Natural killer cell treated with Interleukin-12 subunit alpha and Interleukin-12 subunit beta and Interleukin-15 and Interleukin-18, amount 100 ng/mL, for 72 hours (primary cell): Measurements from ENCODE around the gene SSTR5. TPM values are rescaled to one million over a fixed set of nuclear protein-coding genes. Genes with fewer than 3 reads are reported as not detected.

Experiments used
- ATAC-seq, 2 donors: fragments of 150-1000 bp; cut with Tn5 transposase in 1 of 2; sonication (Bioruptor Pico), chemical (Tn5 transposase) in 1 of 2; 2 replicates each; pipeline ENCODE4 v1.10.0; 2021
- DNase-seq: peaks from one replicate; pipeline ENCODE4 v3.0.0; 2022; ENCODE audit warnings: low spot score
- H3K27ac Mint-ChIP-seq, 2 donors: 1 replicate in 1 of 2; 2 replicates in 1 of 2; pipeline ENCODE4 v1.8.0; 2022; ENCODE audit warnings: mixed read lengths in 2 of 2, mild to moderate bottlenecking in 1 of 2, moderate library complexity in 1 of 2
- H3K27me3 Mint-ChIP-seq, 2 donors: 1 replicate in 1 of 2; 2 replicates in 1 of 2; pipeline ENCODE4 v1.8.0; 2022; ENCODE audit warnings: mixed read lengths in 2 of 2
- H3K36me3 Mint-ChIP-seq: one replicate; pipeline ENCODE4 v1.8.0; 2022; ENCODE audit warnings: mixed read lengths
- H3K4me1 Mint-ChIP-seq, 2 donors: 1 replicate in 1 of 2; 2 replicates in 1 of 2; pipeline ENCODE4 v1.8.0; 2022; ENCODE audit warnings: low read depth in 2 of 2, mixed read lengths in 2 of 2, mild to moderate bottlenecking in 1 of 2
- H3K4me3 Mint-ChIP-seq: one replicate; pipeline ENCODE4 v1.8.0; 2022; ENCODE audit warnings: mixed read lengths
- H3K9me3 Mint-ChIP-seq: 2 replicates; pipeline ENCODE4 v1.8.0; 2022; ENCODE audit warnings: mixed read lengths
- total RNA-seq, 2 donors: library from RNA; stranded (reverse); gene quantifications; one replicate each; pipeline ENCODE4 v1.2.3, GENCODE V29; 2022

SSTR5 gene
- total RNA-seq, 2 donors from 2014 or later, result not detected

DNA sequence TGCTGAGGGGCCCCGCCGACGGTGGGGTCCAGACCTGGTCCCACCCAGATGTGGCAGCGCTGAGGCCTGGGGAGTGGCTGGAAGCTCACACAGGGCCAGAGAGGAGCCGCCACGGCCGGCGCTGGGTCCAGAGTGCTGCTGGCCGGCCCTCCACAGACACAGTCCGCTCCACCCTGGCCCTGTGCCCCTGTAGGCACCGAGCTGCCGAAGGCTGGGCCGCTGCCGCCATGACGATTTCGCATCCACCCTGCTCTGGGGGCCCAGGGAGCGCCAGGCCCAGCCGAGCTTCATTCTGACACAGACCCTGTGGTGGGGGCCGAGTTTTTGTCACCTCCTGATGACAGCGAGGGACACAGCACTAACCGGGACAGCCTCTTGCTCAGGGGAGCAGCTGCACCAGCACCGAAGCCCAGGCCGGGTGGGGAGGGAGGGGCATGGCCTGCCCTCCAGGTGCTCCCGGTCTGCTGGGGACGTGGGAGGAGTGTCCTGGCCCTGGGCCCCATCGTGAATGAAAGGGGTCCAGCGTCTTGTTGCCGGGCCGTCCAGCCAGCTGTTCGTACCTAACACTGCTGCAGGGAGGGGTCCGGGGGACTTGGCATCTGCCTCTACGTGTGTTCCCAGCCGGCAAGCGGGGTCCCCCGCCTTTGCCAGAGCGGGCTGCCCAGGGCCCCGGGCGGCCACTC lies 27.1 kb upstream of the SSTR5 start:
- H3K9me3 Mint-ChIP-seq, result no peaks in the 10 kb centered on the region
- H3K4me1 Mint-ChIP-seq, result no peaks in the 10 kb centered on the region
- ATAC-seq (no peak), DNase-seq (no peak)
- H3K4me3 Mint-ChIP-seq, result no peak overlapping the region
- no peaks in the 10 kb centered on the region for H3K36me3 Mint-ChIP-seq
- H3K27me3 Mint-ChIP-seq, result no peaks in the 10 kb centered on the region
- H3K27ac Mint-ChIP-seq, result no peak overlapping the region

- Mint-ChIP-seq H3K36me3 (no peaks in the 10 kb centered on the region), H3K4me3 (no peak overlapping the region), H3K27ac (no peak overlapping the region), H3K4me1 (no peaks in the 10 kb centered on the region), H3K27me3 (no peaks in the 10 kb centered on the region), H3K9me3 (no peaks in the 10 kb centered on the region)
- ATAC-seq (no peak), DNase-seq (no peak)
Measured at GRCh38 chr16:1045993-1046911, 26.3 kb upstream of the SSTR5 start.

- ATAC-seq, result no peak
- H3K4me1 Mint-ChIP-seq, result no peaks in the 10 kb centered on the region
- H3K27ac Mint-ChIP-seq, result no peak overlapping the region
Measured at GRCh38 chr16:1047123-1047522, 25.4 kb upstream of the SSTR5 start.

DNA sequence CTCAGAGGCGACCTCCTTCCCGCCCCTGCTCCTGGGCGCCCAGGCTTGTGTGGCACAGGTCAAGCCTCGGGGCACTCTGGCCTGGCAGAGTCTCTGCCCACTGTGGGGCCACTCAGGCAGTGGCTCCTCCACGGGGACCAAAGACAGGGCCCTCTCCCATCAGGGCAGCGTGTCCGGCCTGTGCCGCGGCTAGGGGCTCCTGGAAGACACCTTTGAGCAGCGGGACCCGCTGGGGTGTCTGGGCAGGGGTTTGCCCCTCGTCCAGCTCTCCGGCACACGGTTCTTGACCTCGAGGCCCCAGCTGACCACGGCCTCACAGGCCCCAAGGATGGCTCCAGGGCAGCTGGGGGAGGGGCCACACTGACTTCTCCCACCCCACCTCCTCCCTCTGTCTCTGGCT lies 24.7 kb upstream of the SSTR5 start:
- no peak for DNase-seq
- H3K4me3 Mint-ChIP-seq, result no peak overlapping the region
- no peaks in the 10 kb centered on the region for H3K9me3 Mint-ChIP-seq
- H3K36me3 Mint-ChIP-seq, result no peaks in the 10 kb centered on the region
- H3K27me3 Mint-ChIP-seq, result no peaks in the 10 kb centered on the region
- no peaks in the 10 kb centered on the region for H3K4me1 Mint-ChIP-seq
- no peak overlapping the region for H3K27ac Mint-ChIP-seq
- no peak for ATAC-seq

More at GRCh38 chr16:1047123-1047522, 25.4 kb upstream of the SSTR5 start:
- Mint-ChIP-seq H3K27me3 (no peaks in the 10 kb centered on the region), H3K9me3 (no peaks in the 10 kb centered on the region), H3K36me3 (no peaks in the 10 kb centered on the region), H3K4me3 (no peak overlapping the region)
- no peak for DNase-seq

DNA sequence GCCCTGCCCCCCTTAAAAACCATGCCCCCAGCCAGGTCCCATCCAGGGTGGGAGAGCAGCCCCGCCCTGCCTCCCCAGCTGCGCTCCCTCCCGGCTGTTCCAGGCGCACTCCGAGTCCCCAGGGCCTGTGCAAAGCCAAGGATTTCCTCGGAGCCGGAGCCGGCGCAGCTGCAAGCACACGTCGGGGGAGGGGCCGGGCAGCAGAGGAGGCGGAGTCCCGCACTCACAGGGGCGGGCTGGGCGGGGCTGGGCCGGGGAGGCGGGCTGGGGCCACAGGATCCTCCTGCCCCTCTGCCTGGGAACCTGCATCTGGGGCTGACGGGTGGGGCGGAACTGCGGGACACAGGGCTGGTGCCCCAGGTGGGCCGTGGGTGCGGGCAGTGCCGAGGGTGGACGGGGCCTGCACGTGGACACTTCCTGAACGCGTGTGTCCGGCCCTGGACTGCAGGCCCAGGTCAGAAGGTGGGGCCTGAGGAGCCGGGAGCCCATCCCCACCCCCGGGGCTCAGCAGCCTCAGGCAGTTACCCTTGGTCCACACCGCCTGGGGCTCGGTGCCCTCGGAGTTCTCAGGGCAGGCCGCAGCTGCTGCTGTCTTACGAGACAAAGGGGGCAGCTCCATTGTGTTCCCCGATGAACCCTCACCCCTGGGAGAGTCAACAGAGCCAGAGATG lies 24.0 kb upstream of the SSTR5 start:
- DNase-seq (no peak), ATAC-seq (no peak)
- Mint-ChIP-seq H3K27me3 (no peaks in the 10 kb centered on the region), H3K36me3 (no peaks in the 10 kb centered on the region), H3K4me1 (no peaks in the 10 kb centered on the region), H3K9me3 (no peaks in the 10 kb centered on the region), H3K4me3 (no peak overlapping the region), H3K27ac (no peak overlapping the region)

GRCh38 chr16:1049113-1049975 lies 23.2 kb upstream of the SSTR5 start:
- H3K27me3 Mint-ChIP-seq, result no peaks in the 10 kb centered on the region
- no peak overlapping the region for H3K4me3 Mint-ChIP-seq
- ATAC-seq (no peak), DNase-seq (no peak)
- H3K27ac Mint-ChIP-seq, result no peak overlapping the region
- H3K36me3 Mint-ChIP-seq, result no peaks in the 10 kb centered on the region
- H3K9me3 Mint-ChIP-seq, result no peaks in the 10 kb centered on the region
- no peaks in the 10 kb centered on the region for H3K4me1 Mint-ChIP-seq

GRCh38 chr16:1049976-1050247 lies 22.6 kb upstream of the SSTR5 start:
- DNase-seq, result no peak
- H3K4me3 Mint-ChIP-seq, result no peak overlapping the region
- no peaks in the 10 kb centered on the region for H3K36me3 Mint-ChIP-seq
- no peak overlapping the region for H3K27ac Mint-ChIP-seq
- ATAC-seq, result no peak
- H3K9me3 Mint-ChIP-seq, result no peaks in the 10 kb centered on the region
- no peaks in the 10 kb centered on the region for H3K27me3 Mint-ChIP-seq
- H3K4me1 Mint-ChIP-seq, result no peaks in the 10 kb centered on the region

- ATAC-seq, result no peak
- no peak for DNase-seq
- Mint-ChIP-seq H3K4me1 (no peaks in the 10 kb centered on the region), H3K4me3 (no peak overlapping the region), H3K27ac (no peak overlapping the region), H3K36me3 (no peaks in the 10 kb centered on the region), H3K27me3 (no peaks in the 10 kb centered on the region), H3K9me3 (no peaks in the 10 kb centered on the region)
Measured at GRCh38 chr16:1050516-1050915, 22.0 kb upstream of the SSTR5 start.

DNA sequence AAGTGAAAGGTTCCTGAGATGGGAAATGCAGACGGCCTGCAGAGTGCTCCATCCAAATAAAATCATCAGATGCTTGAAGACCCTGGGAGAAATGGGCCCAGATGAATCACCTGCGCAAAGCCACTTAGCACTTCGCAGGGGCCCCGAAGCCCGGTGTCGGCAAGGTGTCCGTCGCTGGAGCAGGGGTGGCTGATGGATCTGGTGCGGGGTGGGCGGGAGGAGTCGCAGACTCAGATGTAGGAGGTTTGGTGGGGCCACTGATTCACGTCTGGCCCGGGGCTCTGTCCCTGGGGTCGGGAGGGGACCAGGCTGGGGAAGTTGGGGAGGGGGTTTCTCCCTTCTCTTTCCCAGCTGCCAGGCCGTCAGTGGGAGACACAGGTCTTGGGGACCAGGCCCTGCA lies 21.6 kb upstream of the SSTR5 start:
- Mint-ChIP-seq H3K4me3 (no peak overlapping the region), H3K27ac (no peak overlapping the region), H3K27me3 (no peaks in the 10 kb centered on the region), H3K4me1 (no peaks in the 10 kb centered on the region), H3K36me3 (no peaks in the 10 kb centered on the region), H3K9me3 (no peaks in the 10 kb centered on the region)
- ATAC-seq, result no peak
- DNase-seq, result no peak

GRCh38 chr16:1051446-1051845 lies 21.1 kb upstream of the SSTR5 start:
- Mint-ChIP-seq H3K36me3 (no peaks in the 10 kb centered on the region), H3K27me3 (no peaks in the 10 kb centered on the region)

DNA sequence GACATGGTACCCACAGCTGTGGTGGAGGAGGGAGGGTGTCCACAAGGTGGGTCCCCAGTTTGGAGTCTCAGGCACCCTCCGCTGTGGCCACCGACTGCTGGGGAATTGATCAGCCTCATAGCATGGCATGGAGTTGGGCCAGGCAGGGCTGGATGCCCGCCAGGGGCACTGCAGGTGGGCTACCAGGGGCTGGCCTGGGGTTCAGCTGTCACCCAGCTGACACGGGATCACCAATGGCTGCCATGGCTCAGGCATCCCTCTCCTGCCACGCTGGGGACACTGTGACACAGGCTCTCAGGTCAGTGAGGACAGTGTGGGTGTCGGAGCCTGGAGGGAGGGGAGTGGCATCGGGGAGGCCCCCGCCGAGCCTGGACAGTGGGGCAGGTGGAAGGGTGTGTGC lies 19.8 kb upstream of the SSTR5 start:
- H3K4me3 Mint-ChIP-seq, result no peak overlapping the region
- no peak overlapping the region for H3K27ac Mint-ChIP-seq
- no peaks in the 10 kb centered on the region for H3K9me3 Mint-ChIP-seq
- no peak for ATAC-seq
- H3K4me1 Mint-ChIP-seq, result no peaks in the 10 kb centered on the region
- no peaks in the 10 kb centered on the region for H3K36me3 Mint-ChIP-seq
- no peak for DNase-seq
- no peaks in the 10 kb centered on the region for H3K27me3 Mint-ChIP-seq

More at GRCh38 chr16:1051446-1051845, 21.1 kb upstream of the SSTR5 start:
- Mint-ChIP-seq H3K27ac (no peak overlapping the region), H3K4me1 (no peaks in the 10 kb centered on the region), H3K9me3 (no peaks in the 10 kb centered on the region), H3K4me3 (no peak overlapping the region)
- no peak for ATAC-seq
- DNase-seq, result no peak

DNA sequence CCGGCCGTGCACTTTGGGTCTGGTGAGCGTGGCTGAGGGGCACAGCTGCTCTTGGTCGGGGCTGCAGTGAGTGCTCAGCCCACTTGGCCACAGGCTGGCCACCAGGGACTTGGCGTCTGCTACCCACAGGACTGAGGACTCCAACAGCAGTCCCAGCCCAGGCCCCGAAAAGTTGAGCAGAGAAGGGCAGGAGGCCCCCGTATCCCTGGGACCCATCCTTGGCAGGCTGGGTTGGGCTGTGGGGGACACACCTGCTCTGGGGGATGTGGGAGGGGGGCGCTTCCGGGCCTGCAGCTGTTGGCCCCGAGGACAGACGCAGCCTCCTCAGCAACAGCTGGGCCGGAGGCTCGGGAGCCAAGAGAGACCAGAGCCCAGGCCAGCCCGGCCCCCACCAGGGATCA lies 19.4 kb upstream of the SSTR5 start:
- DNase-seq, result no peak
- no peak for ATAC-seq
- no peaks in the 10 kb centered on the region for H3K36me3 Mint-ChIP-seq
- H3K9me3 Mint-ChIP-seq, result no peaks in the 10 kb centered on the region
- H3K4me3 Mint-ChIP-seq, result no peak overlapping the region
- no peaks in the 10 kb centered on the region for H3K4me1 Mint-ChIP-seq
- no peak overlapping the region for H3K27ac Mint-ChIP-seq
- H3K27me3 Mint-ChIP-seq, result no peaks in the 10 kb centered on the region

DNA sequence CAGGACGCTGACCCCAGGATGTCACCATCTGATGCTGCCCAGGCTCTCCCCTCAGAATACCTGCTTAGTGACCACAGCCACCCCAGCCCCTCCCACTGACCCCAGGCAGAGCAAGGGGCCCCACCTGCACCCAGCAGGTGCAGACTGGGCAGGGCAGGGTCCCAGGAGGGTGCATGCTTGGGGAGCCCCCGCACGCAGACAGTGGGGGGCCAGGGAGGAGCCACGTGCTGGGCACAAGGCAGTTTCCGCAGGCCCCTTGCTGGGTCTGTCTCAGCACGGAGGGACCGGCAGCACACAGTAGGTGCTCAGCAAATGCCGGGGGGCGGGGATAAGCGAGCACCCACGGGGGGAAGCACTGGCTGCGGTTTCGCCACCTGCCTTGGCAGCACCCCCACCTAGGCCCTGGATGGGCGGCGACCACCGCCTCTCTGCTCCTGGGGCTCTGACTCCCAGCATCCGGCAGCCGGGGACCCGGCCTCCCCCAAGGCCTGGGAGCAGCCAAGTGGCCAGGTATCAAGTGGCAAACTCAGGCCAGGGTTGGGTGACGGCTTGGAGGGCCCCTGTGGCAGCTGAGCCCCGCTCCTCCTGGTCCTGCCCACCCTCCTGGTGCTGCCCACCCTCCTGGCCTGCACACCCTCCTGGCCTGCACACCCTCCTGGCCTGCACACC lies 18.7 kb upstream of the SSTR5 start:
- H3K27ac Mint-ChIP-seq, result no peak overlapping the region
- H3K36me3 Mint-ChIP-seq, result no peaks in the 10 kb centered on the region
- H3K4me1 Mint-ChIP-seq, result no peaks in the 10 kb centered on the region
- no peak overlapping the region for H3K4me3 Mint-ChIP-seq
- H3K27me3 Mint-ChIP-seq, result no peaks in the 10 kb centered on the region
- no peak for DNase-seq
- H3K9me3 Mint-ChIP-seq, result no peaks in the 10 kb centered on the region
- ATAC-seq, result no peak
